GM18519 (cell line): ENCODE data around the gene CBFA2T3.
"Not testable (repeated sequence)": the region's sequence is repeated elsewhere in the genome, so short reads cannot be mapped to it uniquely, and the experiment has no call there.

ENCODE experiments used
- ATAC-seq: cut with Tn5 transposase; IDR thresholded peaks from one replicate; pipeline ENCODE4 v1.9.1; 2021; ENCODE audit warnings: mild to moderate bottlenecking, moderate library complexity; ENCODE audit not compliant: unreplicated experiment, low FRiP score

The CBFA2T3 gene

GRCh38 chr16:88927661-88928060, 49.3 kb downstream of the CBFA2T3 start:
- ATAC-seq = no peak

- ATAC-seq = no peak
Measured at GRCh38 chr16:88927010-88927409, 50.0 kb downstream of the CBFA2T3 start.

GRCh38 chr16:88926374-88926990, 50.5 kb downstream of the CBFA2T3 start:
- ATAC-seq = no peak

- ATAC-seq = no peak
Measured at GRCh38 chr16:88925540-88925887, 51.5 kb downstream of the CBFA2T3 start.

- no peak for ATAC-seq
Measured at GRCh38 chr16:88924834-88925539, 52.0 kb downstream of the CBFA2T3 start.

- ATAC-seq = no peak
Measured at GRCh38 chr16:88923926-88924833, 52.8 kb downstream of the CBFA2T3 start.

DNA sequence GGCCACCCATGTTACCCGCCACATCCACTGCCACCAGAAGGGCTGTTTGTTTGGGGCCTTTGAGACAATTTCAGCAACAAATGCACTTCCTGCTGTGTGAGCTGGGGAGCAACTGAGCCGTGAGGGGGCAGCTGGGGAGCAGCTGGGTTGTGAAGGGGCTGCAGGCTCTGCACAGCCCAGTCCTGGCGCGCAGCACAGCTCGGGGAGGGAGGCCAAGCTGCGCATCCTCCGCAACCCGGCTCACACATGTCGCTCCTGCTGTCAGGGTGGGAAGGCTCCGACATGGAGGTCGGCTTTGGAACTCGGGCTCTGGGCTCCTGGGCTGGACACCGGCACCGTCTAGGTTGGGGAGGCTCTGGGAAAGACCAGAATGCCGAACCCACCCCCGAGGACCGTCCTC, 53.6 kb downstream of the CBFA2T3 start:
- ATAC-seq = no peak

DNA sequence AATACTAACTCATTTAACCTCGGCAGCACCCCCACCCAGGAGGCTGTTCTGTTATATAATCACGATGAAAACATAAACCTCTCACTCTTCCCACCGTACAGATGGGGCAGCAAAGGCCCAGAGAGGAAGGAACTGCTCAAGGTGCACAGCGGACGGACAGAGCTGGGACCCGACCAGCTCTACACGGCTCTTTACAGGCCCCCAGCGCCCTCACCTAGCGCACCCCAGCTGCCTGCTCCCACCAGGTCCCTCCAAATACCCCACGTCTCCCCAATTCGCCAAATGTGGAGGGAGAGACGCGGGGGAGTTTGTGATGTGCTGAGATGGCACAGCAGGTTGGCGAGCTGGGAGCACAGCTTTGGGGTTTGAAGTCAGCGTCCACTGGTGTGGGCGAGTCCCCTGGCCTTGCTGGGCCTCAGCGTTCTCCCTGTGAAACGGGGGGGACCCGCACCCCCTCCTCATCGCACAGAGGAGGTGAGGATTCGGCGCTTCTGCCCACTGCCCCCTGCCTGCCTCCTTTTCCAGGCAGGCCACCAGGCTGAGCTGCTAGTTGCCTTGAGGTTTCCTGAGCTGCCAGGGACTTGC, 54.1 kb downstream of the CBFA2T3 start:
- no peak for ATAC-seq

DNA sequence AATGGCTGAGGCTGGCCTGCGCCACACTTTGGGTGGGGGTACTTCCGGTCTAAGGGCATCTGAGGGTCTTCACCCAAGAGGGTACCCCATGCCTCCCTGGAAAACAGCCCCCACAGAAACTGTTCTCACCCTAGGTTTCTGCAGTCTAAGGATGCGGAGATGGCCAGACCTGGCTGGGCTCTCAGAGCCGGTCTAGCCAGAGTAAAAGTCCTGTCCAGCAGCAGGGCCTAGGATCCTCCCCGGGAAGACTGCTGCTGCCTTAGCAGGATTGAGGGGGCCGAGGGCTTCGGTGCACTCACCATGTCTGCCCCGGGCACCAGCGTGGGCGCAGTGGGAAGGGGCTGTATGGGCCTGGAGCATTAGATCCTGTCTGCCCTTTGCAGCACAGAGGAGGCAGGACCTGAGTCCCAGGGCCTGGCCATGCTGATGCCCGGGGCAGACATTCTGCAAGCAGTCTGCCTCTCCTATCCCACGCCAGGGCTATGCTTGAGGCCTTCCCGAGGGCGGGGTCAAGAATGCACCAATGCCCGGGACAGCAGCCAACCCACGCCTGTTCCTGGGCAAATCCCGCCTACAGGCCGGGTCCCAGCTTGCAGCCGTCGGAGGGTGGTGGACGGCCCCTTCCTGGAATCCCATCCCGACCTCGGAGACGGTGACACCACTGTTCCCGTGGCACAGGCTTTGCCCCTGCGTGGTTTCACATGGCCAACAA, 54.7 kb downstream of the CBFA2T3 start:
- ATAC-seq = no peak

GRCh38 chr16:88921591-88921990, 55.4 kb downstream of the CBFA2T3 start:
- ATAC-seq = no peak

GRCh38 chr16:88920618-88921590, 56.1 kb downstream of the CBFA2T3 start:
- ATAC-seq = no peak

DNA sequence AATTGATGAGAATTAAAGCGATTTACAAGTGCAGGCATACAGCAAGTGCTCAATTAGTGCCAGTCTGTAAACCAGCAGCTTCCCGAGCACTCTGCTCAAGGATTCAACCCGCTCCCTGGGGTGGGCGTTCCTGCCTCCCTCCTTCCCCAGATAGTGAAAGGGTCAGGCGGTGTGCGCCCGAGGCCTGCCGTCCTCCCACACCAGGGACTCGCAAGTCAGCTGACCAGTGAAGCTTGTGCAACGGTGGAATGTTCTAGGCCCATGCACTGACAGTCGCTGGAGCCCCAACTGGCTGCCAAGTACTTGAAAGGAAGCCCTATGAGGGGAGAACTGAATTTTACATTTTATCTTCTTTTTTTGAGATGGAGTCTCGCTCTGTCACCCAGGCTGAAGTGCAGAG, 57.1 kb downstream of the CBFA2T3 start:
- ATAC-seq = no peak

- ATAC-seq = not testable (repeated sequence)
Measured at GRCh38 chr16:88918896-88919295, 58.1 kb downstream of the CBFA2T3 start.

DNA sequence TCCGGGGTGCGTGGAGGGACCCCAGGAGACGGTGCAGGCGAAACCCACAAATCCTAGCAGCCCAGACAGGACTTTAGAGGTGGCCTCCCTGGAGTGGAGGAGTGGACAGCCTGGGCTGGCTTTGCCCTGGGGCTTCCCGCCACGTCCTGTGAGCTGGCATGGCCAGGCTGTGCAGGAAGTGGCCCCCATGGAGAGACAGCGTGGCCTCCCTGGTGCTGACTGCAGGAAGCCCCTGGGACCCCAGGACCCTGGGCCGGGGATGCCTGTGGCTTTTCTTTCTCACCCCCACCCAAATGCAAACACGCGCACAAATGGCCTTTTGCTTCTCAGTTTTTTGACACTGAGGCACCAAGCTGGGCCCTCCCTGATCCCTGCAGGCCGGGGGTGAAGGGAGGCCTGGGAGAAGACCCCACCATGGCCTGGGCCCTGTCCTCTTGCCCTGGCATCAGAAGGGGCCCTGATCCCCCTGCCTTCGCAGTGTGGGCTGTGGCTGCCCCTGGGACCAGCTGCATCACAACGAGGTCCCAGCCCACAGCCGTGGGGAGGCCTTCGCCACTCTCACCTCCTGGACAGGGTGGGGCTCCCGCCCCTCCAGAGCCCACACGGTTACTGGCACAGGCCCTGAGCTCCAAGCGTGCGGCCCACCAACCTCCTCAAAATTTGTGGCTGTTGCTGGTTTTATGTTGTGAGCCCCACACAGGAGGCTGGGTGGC, 58.9 kb downstream of the CBFA2T3 start:
- no peak for ATAC-seq

DNA sequence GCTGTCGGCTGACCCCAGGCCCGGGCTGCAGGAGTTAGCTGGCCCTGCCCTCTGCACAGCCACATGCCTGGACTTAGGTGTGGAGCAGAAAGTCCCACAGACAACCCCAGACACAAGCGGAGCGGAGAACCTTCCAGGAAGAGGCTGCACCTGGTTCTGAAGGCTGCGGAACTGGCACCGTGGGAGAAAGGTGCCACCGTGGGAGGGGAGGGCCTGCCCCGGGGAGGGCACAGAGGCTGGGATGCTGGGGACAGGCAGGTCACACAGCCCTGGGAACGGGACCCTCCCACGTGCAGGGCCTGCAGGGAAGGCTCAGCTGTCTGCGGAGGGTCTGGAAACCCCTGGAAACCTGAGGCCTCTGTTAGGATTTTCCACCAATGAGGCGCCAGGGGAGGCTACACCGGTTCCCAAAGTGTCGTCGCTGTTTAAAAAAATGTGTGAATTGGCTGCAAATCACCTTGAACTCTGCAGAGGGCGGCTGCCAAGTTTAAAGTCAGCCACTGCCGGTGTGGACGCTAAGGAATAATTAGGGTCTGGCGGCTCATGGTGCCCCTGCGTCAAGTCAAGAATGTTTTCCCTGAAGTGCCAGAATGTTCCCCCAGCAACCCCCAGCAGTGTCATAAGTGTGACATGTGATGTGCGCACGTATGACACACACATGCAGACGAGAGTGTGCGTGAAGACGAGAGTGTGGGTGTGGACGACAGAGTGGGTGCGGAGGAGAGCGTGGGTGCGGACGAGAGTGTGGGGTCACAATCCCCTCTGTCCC, 59.7 kb downstream of the CBFA2T3 start:
- ATAC-seq = no peak

GRCh38 chr16:88915639-88916327, 61.2 kb downstream of the CBFA2T3 start:
- no peak for ATAC-seq

DNA sequence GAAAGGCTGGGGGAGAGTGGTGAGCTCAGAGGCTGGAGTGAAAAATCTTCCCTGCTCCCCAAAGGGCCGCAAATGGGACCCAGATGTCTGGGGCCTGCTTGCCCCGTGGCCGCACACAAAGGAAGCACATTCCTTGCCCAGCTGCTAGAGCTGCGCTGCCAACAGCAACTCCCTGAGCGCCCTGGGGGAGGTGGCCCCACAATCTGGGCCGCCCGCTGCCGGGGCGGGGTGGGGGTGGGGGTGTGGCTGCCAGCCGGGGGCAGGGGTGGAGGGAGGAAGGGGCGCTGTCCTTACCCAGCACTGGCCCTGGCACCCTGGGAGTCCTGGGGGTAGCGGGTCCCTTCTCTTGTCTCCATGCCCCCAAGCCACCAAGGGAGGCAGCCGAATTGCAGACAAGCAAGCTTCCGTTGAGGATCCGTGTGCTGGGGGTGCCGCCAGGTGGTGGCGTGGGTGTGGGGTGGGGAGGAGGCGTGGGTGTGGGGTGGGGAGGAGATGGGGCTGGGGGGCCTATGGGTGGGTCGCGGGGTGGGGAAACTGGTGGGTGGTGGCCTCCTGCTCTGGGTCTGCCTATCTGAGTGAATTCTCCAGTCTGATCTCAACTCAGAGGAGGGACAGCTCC, 62.1 kb downstream of the CBFA2T3 start:
- ATAC-seq = no peak
